LNCaP clone FGC (cell line): ENCODE measurements around the gene NME7.

Experiments
- DNase-seq: peaks from one replicate; pipeline ENCODE4 v3.0.0-alpha.2; 2011; ENCODE audit warnings: low read depth
- H3K4me3 ChIP-seq: 2 replicates; pipeline ENCODE4 v1.5.1; 2011; ENCODE audit warnings: mild to moderate bottlenecking, low read depth, low read length, control low read depth
- CTCF ChIP-seq: IDR thresholded peaks from 2 replicates; pipeline ENCODE4 v1.5.1; 2012; ENCODE audit warnings: mild to moderate bottlenecking; ENCODE audit not compliant: control insufficient read depth, insufficient read depth; ENCODE audit errors: extremely low read depth

Gene NME7

GRCh38 chr1:169090308-169090899 is 277.2 kb downstream of the NME7 start:
- no peak for DNase-seq
- no peak overlapping the region for H3K4me3 ChIP-seq
- no peak for TF ChIP-seq CTCF

- H3K4me3 ChIP-seq, result no peak overlapping the region
- DNase-seq, result no peak
- TF ChIP-seq CTCF, result no peak
Measured at GRCh38 chr1:169089776-169090175, 277.8 kb downstream of the NME7 start.

GRCh38 chr1:169087876-169088275 is 279.7 kb downstream of the NME7 start:
- no peak overlapping the region for H3K4me3 ChIP-seq
- no peak for TF ChIP-seq CTCF
- no peak for DNase-seq

- no peak overlapping the region for H3K4me3 ChIP-seq
Measured at GRCh38 chr1:169086603-169087455, 280.8 kb downstream of the NME7 start.

GRCh38 chr1:169085911-169086310 is 281.7 kb downstream of the NME7 start:
- H3K4me3 ChIP-seq, result no peak overlapping the region
- no peak for DNase-seq
- no peak for TF ChIP-seq CTCF

More at GRCh38 chr1:169086603-169087455, 280.8 kb downstream of the NME7 start:
- DNase-seq, result no peak
- TF ChIP-seq CTCF, result no peak
